Neural cell (in vitro differentiated cells): Measurements from ENCODE around the gene EYA2. TPM values are rescaled to one million over a fixed set of nuclear protein-coding genes. Genes with fewer than 3 reads are reported as not detected.

ENCODE experiments used
- H2AFZ ChIP-seq: fragments of 200-600, 300-800 bp; sonication (generic), shearing (Covaris generic); 2 replicates; pipeline ENCODE4 v1.6.0; 2014; ENCODE audit warnings: low read depth, mild to moderate bottlenecking, antibody characterized with exemption, low read length, moderate library complexity
- H3F3A ChIP-seq: fragments of 200-600 bp; shearing (Covaris generic); 2 replicates; pipeline ENCODE4 v1.6.1; 2016; ENCODE audit warnings: mild to moderate bottlenecking, moderate library complexity, mixed read lengths, antibody characterized with exemption, low read length; ENCODE audit not compliant: insufficient read depth, poor library complexity, severe bottlenecking
- H3K27ac ChIP-seq: fragments of 200-600, 300-800 bp; sonication (generic), shearing (Covaris generic); 2 replicates; pipeline ENCODE4 v1.5.1; 2014; ENCODE audit warnings: mild to moderate bottlenecking, low read length, moderate library complexity
- H3K27me3 ChIP-seq: fragments of 300-800, 200-600 bp; sonication (generic), shearing (Covaris generic); 2 replicates; pipeline ENCODE4 v1.6.0; 2014; ENCODE audit warnings: mild to moderate bottlenecking, low read depth, low read length, moderate library complexity; ENCODE audit not compliant: insufficient read depth
- H3K36me3 ChIP-seq: fragments of 300-800, 200-600 bp; sonication (generic), shearing (Covaris generic); 2 replicates; pipeline ENCODE4 v1.5.1; 2014; ENCODE audit warnings: mild to moderate bottlenecking, antibody characterized with exemption, low read length, moderate library complexity; ENCODE audit not compliant: insufficient read depth
- H3K4me2 ChIP-seq: fragments of 300-800, 200-600 bp; sonication (generic), shearing (Covaris generic); 2 replicates; pipeline ENCODE4 v1.6.0; 2014; ENCODE audit warnings: mild to moderate bottlenecking, low read length
- H3K4me3 ChIP-seq: fragments of 300-800, 200-600 bp; sonication (generic), shearing (Covaris generic); 2 replicates; pipeline ENCODE4 v1.5.1; 2014; ENCODE audit warnings: mild to moderate bottlenecking, low read length, moderate library complexity
- H3K79me2 ChIP-seq: fragments of 200-600 bp; shearing (Covaris generic); replicated peaks from 2 replicates; pipeline ENCODE4 v1.6.0; 2014; ENCODE audit warnings: mild to moderate bottlenecking, low read length, moderate library complexity; ENCODE audit not compliant: insufficient read depth
- H3K9ac ChIP-seq: fragments of 300-800, 200-600 bp; sonication (generic), shearing (Covaris generic); 2 replicates; pipeline ENCODE4 v1.6.1; 2016; ENCODE audit warnings: mild to moderate bottlenecking, low read length, mixed read lengths
- H3K9me2 ChIP-seq: fragments of 200-600 bp; shearing (Covaris generic); 2 replicates; pipeline ENCODE4 v1.6.1; 2016; ENCODE audit warnings: mild to moderate bottlenecking, low read length, mixed read lengths; ENCODE audit not compliant: insufficient read depth
- H3K9me3 ChIP-seq: fragments of 200-600, 300-800 bp; sonication (generic), shearing (Covaris generic); 2 replicates; pipeline ENCODE4 v1.6.1; 2016; ENCODE audit warnings: mild to moderate bottlenecking, mixed run types, low read length, moderate library complexity, mixed read lengths
- H4K20me1 ChIP-seq: fragments of 200-600 bp; shearing (Covaris generic); 2 replicates; pipeline ENCODE4 v1.6.1; 2016; ENCODE audit warnings: mild to moderate bottlenecking, mixed run types; ENCODE audit not compliant: insufficient read depth
- EP300 ChIP-seq: fragments of 450-650 bp; conservative IDR thresholded peaks from 2 replicates; pipeline ENCODE4 v1.6.1; 2014; ENCODE audit warnings: antibody characterized with exemption, mild to moderate bottlenecking, moderate library complexity; ENCODE audit not compliant: poor library complexity, severe bottlenecking
- EZH2 ChIP-seq: fragments of 200-600, 300-800 bp; shearing (Covaris generic), sonication (generic); IDR thresholded peaks from 2 replicates; pipeline ENCODE4 v1.6.1; 2014; ENCODE audit warnings: antibody characterized with exemption, low read length, borderline replicate concordance, mild to moderate bottlenecking; ENCODE audit not compliant: insufficient read depth, poor library complexity, severe bottlenecking
- MXI1 ChIP-seq: fragments of 450-650 bp; conservative IDR thresholded peaks from 2 replicates; pipeline ENCODE4 v1.6.1; 2014; ENCODE audit warnings: antibody characterized with exemption, mild to moderate bottlenecking; ENCODE audit not compliant: poor library complexity, severe bottlenecking
- POLR2AphosphoS5 ChIP-seq: IDR thresholded peaks from 2 replicates; pipeline ENCODE4 v1.6.1; 2012
- RAD21 ChIP-seq: fragments of 450-650 bp; conservative IDR thresholded peaks from 2 replicates; pipeline ENCODE4 v1.6.1; 2014; ENCODE audit warnings: antibody characterized with exemption, mild to moderate bottlenecking, moderate library complexity
- SMC3 ChIP-seq: fragments of 450-650 bp; conservative IDR thresholded peaks from 2 replicates; pipeline ENCODE4 v1.6.1; 2014; ENCODE audit warnings: antibody characterized with exemption, mild to moderate bottlenecking, moderate library complexity; ENCODE audit not compliant: poor library complexity
- TAF1 ChIP-seq: IDR thresholded peaks from 2 replicates; pipeline ENCODE4 v1.6.1; 2012; ENCODE audit warnings: low read depth
- polyA plus RNA-seq: library from polyadenylated mRNA; depleted of rRNA; stranded (reverse); fragments of >200 nt; gene quantifications from 2 replicates; pipeline ENCODE4 v1.2.3, GENCODE V29; 2014
- TF ChIP-seq, protein P1 (sequence below): fragments of 450-650 bp; IDR thresholded peaks from 2 replicates; pipeline ENCODE4 v1.5.1; 2014; ENCODE audit warnings: antibody characterized with exemption, mild to moderate bottlenecking, moderate library complexity; ENCODE audit not compliant: poor library complexity, severe bottlenecking
- TF ChIP-seq, protein P2 (sequence below): IDR thresholded peaks from 2 replicates; pipeline ENCODE4 v1.6.1; 2012; ENCODE audit warnings: borderline replicate concordance

The EYA2 gene
- polyA plus RNA-seq, 1 donor from 2014 or later, result 0.88 TPM

DNA sequence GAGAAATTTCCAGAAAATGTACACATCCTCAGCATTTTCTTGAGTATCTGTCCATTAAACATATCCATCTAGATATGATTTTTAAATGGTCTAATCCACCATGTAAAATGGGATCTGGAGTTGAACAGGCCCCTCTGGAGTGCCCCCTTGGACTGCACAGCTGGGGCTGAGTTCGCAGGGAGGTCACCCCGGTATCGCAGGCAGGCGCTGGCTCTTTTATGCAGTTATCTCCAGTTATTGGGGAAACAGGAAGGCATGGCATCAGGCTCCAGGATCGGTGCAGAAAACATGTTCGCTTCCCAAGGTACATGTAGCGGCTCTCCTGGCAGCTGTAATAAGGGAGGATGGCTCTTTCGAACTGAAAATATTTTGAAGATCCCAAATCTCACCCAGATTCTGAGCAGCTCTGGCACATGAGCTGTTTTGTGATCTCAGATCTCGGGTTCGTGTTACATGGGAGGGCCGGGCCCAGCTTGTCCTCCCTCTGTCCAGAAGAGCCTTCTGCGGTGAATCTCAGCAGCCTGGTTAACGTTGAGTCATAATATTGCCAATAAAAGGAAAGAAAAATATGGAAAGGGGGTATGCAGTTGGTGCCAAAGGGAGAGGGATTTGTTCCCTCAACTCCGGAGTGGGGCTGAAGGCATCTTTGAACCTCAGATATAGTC, 167.7 kb downstream of the EYA2 start:
- Histone ChIP-seq H3K4me3 (no peak overlapping the region), H3K9ac (no peak overlapping the region), H3K27ac (no peak overlapping the region), H3K4me2 (no peak overlapping the region), H3K36me3 (no peaks in the 10 kb centered on the region), H3K9me3 (no peaks in the 10 kb centered on the region), H4K20me1 (no peaks in the 10 kb centered on the region), H3F3A (no peaks in the 10 kb centered on the region), H3K79me2 (no peaks in the 10 kb centered on the region), H2AFZ (no peak overlapping the region), H3K27me3 (no peaks in the 10 kb centered on the region), H3K9me2 (no peaks in the 10 kb centered on the region)
- TF ChIP-seq, protein P1, sequence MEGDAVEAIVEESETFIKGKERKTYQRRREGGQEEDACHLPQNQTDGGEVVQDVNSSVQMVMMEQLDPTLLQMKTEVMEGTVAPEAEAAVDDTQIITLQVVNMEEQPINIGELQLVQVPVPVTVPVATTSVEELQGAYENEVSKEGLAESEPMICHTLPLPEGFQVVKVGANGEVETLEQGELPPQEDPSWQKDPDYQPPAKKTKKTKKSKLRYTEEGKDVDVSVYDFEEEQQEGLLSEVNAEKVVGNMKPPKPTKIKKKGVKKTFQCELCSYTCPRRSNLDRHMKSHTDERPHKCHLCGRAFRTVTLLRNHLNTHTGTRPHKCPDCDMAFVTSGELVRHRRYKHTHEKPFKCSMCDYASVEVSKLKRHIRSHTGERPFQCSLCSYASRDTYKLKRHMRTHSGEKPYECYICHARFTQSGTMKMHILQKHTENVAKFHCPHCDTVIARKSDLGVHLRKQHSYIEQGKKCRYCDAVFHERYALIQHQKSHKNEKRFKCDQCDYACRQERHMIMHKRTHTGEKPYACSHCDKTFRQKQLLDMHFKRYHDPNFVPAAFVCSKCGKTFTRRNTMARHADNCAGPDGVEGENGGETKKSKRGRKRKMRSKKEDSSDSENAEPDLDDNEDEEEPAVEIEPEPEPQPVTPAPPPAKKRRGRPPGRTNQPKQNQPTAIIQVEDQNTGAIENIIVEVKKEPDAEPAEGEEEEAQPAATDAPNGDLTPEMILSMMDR, result no peak
- TF ChIP-seq RAD21, result no peak
- TF ChIP-seq TAF1, result no peak
- no peak for TF ChIP-seq POLR2AphosphoS5

DNA sequence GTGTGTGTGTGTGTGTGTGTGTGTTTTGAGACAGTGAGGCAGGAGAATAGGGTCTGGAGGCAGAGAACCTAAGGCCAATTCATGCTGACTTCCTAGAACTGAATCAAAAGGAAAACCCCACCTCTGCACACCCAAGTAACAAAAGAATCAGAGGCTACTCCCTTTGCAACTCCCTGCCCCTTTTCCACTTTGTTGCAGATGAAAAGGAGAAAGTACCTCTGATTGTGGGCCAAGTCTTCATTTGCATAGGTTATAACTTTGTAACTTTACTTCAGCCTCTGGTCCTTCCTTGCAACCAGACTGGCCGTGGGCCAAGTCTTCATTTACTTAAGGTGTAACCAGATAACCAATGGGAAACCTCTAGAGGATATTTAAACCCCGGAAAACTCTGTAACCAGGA, 168.8 kb downstream of the EYA2 start:
- H3K4me3 ChIP-seq, result no peak overlapping the region
- no peaks in the 10 kb centered on the region for H3K36me3 ChIP-seq
- H2AFZ ChIP-seq, result no peak overlapping the region
- H4K20me1 ChIP-seq, result no peaks in the 10 kb centered on the region
- no peak overlapping the region for H3K9ac ChIP-seq
- peaks cover 5% of the 10 kb centered on the region for H3K9me3 ChIP-seq
- H3K9me2 ChIP-seq, result no peaks in the 10 kb centered on the region
- no peak for TF ChIP-seq POLR2AphosphoS5
- TF ChIP-seq RAD21, result no peak
- TF ChIP-seq EZH2, result no peak
- no peak for TF ChIP-seq MXI1
- TF ChIP-seq, protein P1, result no peak
- TF ChIP-seq SMC3, result no peak
- TF ChIP-seq, protein P2, sequence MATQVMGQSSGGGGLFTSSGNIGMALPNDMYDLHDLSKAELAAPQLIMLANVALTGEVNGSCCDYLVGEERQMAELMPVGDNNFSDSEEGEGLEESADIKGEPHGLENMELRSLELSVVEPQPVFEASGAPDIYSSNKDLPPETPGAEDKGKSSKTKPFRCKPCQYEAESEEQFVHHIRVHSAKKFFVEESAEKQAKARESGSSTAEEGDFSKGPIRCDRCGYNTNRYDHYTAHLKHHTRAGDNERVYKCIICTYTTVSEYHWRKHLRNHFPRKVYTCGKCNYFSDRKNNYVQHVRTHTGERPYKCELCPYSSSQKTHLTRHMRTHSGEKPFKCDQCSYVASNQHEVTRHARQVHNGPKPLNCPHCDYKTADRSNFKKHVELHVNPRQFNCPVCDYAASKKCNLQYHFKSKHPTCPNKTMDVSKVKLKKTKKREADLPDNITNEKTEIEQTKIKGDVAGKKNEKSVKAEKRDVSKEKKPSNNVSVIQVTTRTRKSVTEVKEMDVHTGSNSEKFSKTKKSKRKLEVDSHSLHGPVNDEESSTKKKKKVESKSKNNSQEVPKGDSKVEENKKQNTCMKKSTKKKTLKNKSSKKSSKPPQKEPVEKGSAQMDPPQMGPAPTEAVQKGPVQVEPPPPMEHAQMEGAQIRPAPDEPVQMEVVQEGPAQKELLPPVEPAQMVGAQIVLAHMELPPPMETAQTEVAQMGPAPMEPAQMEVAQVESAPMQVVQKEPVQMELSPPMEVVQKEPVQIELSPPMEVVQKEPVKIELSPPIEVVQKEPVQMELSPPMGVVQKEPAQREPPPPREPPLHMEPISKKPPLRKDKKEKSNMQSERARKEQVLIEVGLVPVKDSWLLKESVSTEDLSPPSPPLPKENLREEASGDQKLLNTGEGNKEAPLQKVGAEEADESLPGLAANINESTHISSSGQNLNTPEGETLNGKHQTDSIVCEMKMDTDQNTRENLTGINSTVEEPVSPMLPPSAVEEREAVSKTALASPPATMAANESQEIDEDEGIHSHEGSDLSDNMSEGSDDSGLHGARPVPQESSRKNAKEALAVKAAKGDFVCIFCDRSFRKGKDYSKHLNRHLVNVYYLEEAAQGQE, result no peak
- TF ChIP-seq EP300, result no peak
- TF ChIP-seq TAF1, result no peak
- no peaks in the 10 kb centered on the region for H3F3A ChIP-seq
- H3K27me3 ChIP-seq, result no peaks in the 10 kb centered on the region
- H3K4me2 ChIP-seq, result no peak overlapping the region
- H3K27ac ChIP-seq, result no peak overlapping the region
- H3K79me2 ChIP-seq, result no peaks in the 10 kb centered on the region
